Stimulated activated CD4-positive, alpha-beta T cell treated with anti-CD3 and anti-CD28 coated beads, Interleukin-12 subunit alpha, Interleukin-12 subunit beta, amount 100 ng/mL, for 48 hours (primary cell): Measurements from ENCODE around the gene GK2.

Source experiments
- DNase-seq, 3 donors: peaks; one replicate each; pipeline ENCODE4 v3.0.0-alpha.2; 2020; ENCODE audit warnings: low read depth in 2 of 3, low spot score in 1 of 3

Gene GK2

GRCh38 chr4:79390890-79391289 is 17.1 kb downstream of the GK2 start:
- DNase-seq: no peak

GRCh38 chr4:79385641-79386040 is 22.4 kb downstream of the GK2 start:
- DNase-seq: no peak

GRCh38 chr4:79381161-79381560 is 26.9 kb downstream of the GK2 start:
- DNase-seq: no peak

- DNase-seq: no peak
Measured at GRCh38 chr4:79370026-79370425, 38.0 kb downstream of the GK2 start.

GRCh38 chr4:79367096-79367495 is 40.9 kb downstream of the GK2 start:
- DNase-seq: no peak

GRCh38 chr4:79366422-79366821 is 41.6 kb downstream of the GK2 start:
- no peak for DNase-seq

GRCh38 chr4:79364061-79364460 is 44.0 kb downstream of the GK2 start:
- DNase-seq: no peak

GRCh38 chr4:79362626-79363025 is 45.4 kb downstream of the GK2 start:
- no peak for DNase-seq

GRCh38 chr4:79360006-79360405 is 48.0 kb downstream of the GK2 start:
- DNase-seq: no peak

- no peak for DNase-seq
Measured at GRCh38 chr4:79358438-79358837, 49.6 kb downstream of the GK2 start.

GRCh38 chr4:79357365-79357764 is 50.7 kb downstream of the GK2 start:
- DNase-seq: no peak
